A673 (cell line): ENCODE measurements around the gene PTF1A.

Experiments used
- CTCF ChIP-seq: fragments of 300-800, 200-600 bp; sonication (generic); conservative IDR thresholded peaks from 2 replicates; pipeline ENCODE4 v1.5.1; 2017; ENCODE audit warnings: low read depth, mild to moderate bottlenecking, antibody characterized with exemption, low read length, moderate library complexity, mixed read lengths
- EZH2 ChIP-seq: fragments of 200-600 bp; sonication (generic); IDR thresholded peaks from 2 replicates; pipeline ENCODE4 v1.6.1; 2017; ENCODE audit warnings: borderline replicate concordance, low read depth, mild to moderate bottlenecking, mixed read lengths, antibody characterized with exemption, low read length; ENCODE audit not compliant: poor library complexity, severe bottlenecking

- TF ChIP-seq CTCF = no peak
- TF ChIP-seq EZH2 = no peak
Observed at GRCh38 chr10:23202779-23203178, 10.7 kb downstream of the PTF1A start.
